Activated naive CD4-positive, alpha-beta T cell treated with Interleukin-2 at 50 U/mL for 16 hours (primary cell): ENCODE measurements around the gene LCN12.

Experiments used
- DNase-seq: peaks from one replicate; pipeline ENCODE4 v3.0.0-alpha.2; 2020

LCN12 gene, protein sequence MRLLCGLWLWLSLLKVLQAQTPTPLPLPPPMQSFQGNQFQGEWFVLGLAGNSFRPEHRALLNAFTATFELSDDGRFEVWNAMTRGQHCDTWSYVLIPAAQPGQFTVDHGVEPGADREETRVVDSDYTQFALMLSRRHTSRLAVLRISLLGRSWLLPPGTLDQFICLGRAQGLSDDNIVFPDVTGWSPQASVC

GRCh38 chr9:136951541-136952320 lies at the start of gene LCN12:
TSS of gene LCN12 (plus strand) at chr9:136952273. CDS start at chr9:136952328, 55 bp downstream.
- DNase-seq = no peak

- DNase-seq = peak; percentile 16
These were observed 49.0 kb upstream of the LCN12 start for GRCh38 chr9:136903041-136903554.

DNA sequence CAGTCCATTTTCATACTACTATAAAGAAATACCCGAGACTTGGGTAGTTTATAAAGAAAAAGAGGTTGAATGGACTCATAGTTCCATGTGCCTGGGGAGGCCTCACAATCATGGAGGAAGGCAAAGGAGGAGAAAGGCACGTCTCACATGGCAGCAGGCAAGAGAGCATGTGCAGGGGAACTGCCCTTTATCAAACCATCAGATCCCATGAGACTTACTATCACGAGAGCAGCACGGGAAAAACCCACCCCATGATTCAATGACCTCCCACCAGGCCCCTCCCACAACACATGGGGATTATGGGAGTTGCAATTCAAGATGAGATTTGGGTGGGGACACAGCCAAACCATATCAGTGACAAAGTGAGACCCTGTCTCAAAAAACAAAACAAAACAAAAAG lies 45.8 kb upstream of the LCN12 start:
- no peak for DNase-seq

- no peak for DNase-seq
These were observed 44.8 kb upstream of the LCN12 start for GRCh38 chr9:136907011-136907914.

DNA sequence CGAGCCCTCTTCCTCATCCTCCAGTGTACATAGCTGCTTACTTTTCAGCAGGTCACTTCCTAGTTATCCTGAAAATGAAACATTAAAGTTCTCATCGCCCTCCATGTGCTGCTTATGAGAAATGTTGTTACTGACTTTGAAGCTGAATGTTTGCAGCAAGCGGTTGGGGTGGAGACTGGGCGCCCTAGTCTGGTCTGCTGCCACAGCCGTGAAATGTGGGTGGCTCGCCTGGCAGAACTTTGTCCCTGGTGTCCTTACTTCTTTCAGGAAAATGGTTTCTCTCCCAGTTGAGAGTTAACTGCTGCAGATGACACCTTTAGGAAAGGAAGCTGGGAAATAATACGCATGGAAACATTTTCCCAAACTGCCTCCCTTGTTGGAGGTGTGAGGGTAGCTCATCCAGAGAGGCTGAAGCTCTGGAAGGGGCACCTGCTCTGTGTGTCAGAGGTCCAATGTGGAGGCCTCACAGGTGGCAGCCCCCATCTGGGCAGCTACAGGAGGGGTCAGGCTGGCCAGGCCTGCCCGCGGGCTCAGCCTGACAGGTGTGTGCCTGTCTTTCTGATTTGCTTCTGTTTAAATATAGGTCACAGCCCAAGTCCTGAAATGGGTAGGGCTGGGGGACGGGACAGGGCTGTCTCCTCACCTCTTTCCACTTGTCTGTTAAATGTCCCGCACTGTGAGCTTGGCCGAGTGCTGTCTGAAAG lies 41.7 kb upstream of the LCN12 start:
- DNase-seq = no peak

DNA sequence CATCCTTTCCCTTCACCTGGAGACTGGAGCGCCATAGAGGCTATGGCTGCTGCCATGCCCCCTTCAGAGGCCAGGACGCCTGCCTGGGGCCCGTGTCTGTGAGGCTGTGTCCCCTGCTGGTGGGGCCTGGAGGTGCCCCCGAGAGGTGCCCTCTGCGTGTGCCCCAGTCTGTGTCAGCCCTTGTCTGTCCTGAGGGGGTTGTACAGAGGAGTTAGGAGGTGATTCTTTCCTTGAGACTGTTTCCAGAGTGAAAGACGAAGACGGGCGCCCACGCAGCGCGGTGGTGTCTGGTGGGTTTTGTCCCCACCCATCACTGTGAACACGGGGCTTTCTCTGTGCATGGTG lies 41.2 kb upstream of the LCN12 start:
- DNase-seq = no peak

- no peak for DNase-seq
These were observed 38.2 kb upstream of the LCN12 start for GRCh38 chr9:136913701-136914438.

GRCh38 chr9:136915632-136916329 lies 36.3 kb upstream of the LCN12 start:
- no peak for DNase-seq

DNA sequence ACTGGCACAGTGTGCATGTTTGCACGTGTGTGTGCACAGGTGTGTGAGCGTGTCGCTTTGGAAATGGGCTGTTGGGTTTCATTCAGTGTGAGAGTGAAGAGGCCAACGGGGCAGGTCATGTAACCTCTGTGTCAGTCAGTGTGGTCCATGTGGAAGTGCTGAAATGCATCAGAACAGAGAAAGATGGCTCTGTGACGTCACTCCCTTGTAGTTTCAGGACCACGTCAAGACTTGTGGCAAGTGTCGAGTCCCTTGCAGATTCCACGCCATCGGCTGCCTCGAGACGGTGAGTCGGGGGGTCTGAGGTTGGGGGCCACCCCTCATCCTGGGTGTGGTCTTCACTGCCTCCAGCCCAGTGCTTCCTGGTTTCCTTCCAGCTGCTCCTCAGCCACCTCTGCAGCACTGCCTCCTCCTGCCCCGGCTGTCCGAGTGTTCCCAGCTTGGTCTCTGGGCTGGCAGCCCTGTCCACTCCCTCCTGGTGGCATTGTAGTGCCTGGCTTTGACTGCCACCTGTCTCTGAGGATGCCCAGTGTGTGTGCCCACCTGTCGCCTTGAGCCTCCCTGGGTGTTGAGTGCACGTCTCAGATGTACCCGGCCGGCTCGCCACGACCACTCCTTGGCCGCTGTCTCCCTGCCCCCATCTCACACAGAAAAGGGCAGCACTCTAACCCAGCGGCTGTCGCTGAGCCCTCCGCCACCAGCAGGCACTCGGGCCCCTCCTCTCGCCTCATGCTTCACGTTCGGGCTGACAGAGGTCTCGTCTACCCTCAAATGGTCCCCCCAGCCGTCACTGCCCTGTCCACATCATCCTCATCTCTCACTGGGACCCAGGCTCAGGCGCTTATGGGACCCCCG lies 35.5 kb upstream of the LCN12 start:
- DNase-seq = no peak

- DNase-seq = no peak
These were observed 34.2 kb upstream of the LCN12 start for GRCh38 chr9:136917902-136918301.

GRCh38 chr9:136920069-136920468 lies 32.0 kb upstream of the LCN12 start:
- DNase-seq = no peak

DNA sequence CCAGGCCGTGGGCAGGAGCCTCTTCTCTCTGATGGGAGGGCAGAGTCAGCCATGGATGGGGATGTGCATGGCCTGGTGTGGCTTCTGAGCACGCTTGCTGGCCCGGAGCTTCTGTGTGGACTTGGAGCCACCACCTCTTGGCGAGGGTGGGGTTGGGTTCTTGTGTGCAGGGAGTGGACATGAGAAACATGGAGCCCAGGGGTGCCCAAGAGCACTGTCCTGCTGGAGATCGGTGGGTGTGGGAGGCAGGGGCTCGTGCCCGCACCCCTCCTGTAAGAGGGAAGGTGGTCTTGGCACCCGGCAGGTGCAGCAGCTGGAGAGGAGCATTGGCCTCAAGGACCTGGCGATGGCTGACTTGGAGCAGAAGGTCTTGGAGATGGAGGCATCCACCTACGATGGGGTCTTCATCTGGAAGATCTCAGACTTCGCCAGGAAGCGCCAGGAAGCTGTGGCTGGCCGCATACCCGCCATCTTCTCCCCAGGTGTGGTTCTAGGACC lies 31.3 kb upstream of the LCN12 start:
- no peak for DNase-seq

DNA sequence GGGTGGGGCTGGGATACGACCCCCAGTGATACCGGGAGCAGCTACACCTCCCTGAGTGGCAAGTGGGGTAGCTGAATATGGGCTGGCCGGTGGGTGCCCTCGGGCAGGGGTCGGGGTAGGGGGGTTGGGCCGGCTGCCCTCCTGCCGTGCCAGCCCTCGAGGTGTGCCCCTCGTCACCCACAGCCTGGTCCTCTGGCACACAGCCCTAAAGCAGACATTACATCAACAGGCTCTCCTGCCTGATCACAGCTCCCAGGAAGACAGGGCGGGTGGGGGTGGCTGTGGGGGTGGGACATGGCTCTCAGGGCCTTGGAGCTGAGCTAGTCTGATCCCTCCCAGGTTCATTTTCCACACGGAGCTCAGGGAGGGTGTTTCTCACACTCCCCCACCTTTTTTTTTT lies 30.8 kb upstream of the LCN12 start:
- DNase-seq = no peak

GRCh38 chr9:136921718-136922117 lies 30.4 kb upstream of the LCN12 start:
- DNase-seq = no peak

GRCh38 chr9:136922540-136922939 lies 29.5 kb upstream of the LCN12 start:
- no peak for DNase-seq

GRCh38 chr9:136923881-136924280 lies 28.2 kb upstream of the LCN12 start:
- no peak for DNase-seq

DNA sequence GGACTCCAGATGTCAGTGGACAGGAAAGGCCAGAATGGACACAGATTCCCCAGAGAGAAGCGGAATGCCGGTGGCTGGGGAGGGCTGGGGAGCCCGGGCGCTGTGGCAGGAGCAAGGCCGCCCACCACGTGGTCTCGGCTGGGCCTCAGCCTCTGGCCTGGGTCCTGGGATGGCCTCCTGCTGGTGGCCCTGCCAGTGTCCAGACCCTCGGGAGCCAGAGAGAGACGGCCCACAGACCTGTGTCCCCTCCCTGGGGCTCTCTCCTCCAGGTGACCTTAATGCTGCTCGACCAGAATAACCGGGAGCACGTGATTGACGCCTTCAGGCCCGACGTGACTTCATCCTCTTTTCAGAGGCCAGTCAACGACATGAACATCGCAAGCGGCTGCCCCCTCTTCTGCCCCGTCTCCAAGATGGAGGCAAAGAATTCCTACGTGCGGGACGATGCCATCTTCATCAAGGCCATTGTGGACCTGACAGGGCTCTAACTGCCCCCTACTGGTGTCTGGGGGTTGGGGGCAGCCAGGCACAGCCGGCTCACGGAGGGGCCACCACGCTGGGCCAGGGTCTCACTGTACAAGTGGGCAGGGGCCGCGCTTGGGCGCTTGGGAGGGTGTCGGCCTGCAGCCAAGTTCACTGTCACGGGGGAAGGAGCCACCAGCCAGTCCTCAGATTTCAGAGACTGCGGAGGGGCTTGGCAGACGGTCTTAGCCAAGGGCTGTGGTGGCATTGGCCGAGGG lies 26.5 kb upstream of the LCN12 start:
- DNase-seq = no peak

- DNase-seq = no peak
These were observed 25.8 kb upstream of the LCN12 start for GRCh38 chr9:136926154-136926704.

DNA sequence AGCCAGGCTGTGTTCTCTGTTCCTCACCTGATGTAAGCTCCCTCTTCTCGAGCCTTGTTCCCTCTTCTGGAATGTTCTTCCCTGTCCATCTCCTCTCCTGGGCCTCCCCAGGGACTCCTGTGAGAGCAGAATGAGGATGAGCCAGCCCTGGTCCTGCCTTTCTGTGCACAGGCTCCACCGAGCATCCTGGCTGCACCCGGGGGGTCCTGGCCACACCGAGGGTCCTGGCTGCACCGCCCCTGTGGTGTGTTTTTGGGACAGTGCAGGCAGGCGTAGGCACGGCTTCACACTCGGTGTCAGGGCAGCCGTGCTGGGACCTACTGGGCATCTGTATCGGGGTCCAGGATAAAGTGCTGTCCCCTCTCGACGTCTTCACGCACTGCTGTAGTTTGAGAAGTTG lies 25.3 kb upstream of the LCN12 start:
- no peak for DNase-seq
